DMS114 treated with DMSO at 0.1 percent for 48 hours (cell line): Measurements from ENCODE around the gene JUN.

Experiments used
- DNase-seq: peaks from one replicate; lab custom pipeline; 2025; ENCODE audit not compliant: unreplicated experiment; lab: John Stamatoyannopoulos, UW

JUN gene

GRCh38 chr1:58784758-58785441, 1.1 kb upstream of the JUN start:
- DNase-seq = peak; percentile 58

- DNase-seq = no peak
Measured at GRCh38 chr1:58783090-58783992, 506 bp downstream of the JUN start.

GRCh38 chr1:58782178-58783089, 1.4 kb downstream of the JUN start:
- DNase-seq = peak; percentile 49

- DNase-seq = peak; percentile 49
Measured at GRCh38 chr1:58781541-58782177, 2.2 kb downstream of the JUN start.

- no peak for DNase-seq
Measured at GRCh38 chr1:58780836-58781452, 2.9 kb downstream of the JUN start.

- no peak for DNase-seq
Measured at GRCh38 chr1:58780411-58780810, 3.4 kb downstream of the JUN start.

GRCh38 chr1:58779801-58780382, 4.0 kb downstream of the JUN start:
- no peak for DNase-seq

- DNase-seq = no peak
Measured at GRCh38 chr1:58779059-58779754, 4.6 kb downstream of the JUN start.

- no peak for DNase-seq
Measured at GRCh38 chr1:58778385-58779000, 5.4 kb downstream of the JUN start.

- no peak for DNase-seq
Measured at GRCh38 chr1:58774027-58774426, 9.8 kb downstream of the JUN start.

GRCh38 chr1:58773406-58773840, 10.4 kb downstream of the JUN start:
- no peak for DNase-seq

GRCh38 chr1:58769809-58770320, 14.0 kb downstream of the JUN start:
- no peak for DNase-seq

- peak; percentile 55 for DNase-seq
Measured at GRCh38 chr1:58768971-58769808, 14.7 kb downstream of the JUN start.

GRCh38 chr1:58768191-58768731, 15.6 kb downstream of the JUN start:
- DNase-seq = no peak

- DNase-seq = no peak
Measured at GRCh38 chr1:58767143-58767542, 16.7 kb downstream of the JUN start.

GRCh38 chr1:58765441-58765840, 18.4 kb downstream of the JUN start:
- DNase-seq = no peak

GRCh38 chr1:58765006-58765405, 18.8 kb downstream of the JUN start:
- no peak for DNase-seq
